B cell (primary cell): ENCODE results near the gene ANAPC5. TPM values are rescaled to one million over a fixed set of nuclear protein-coding genes. Genes with fewer than 3 reads are reported as not detected.

ENCODE experiments used
- ATAC-seq: fragments of 200-7000 bp; cut with Tn5 transposase; one replicate; pipeline ENCODE4 v1.10.0; 2021; ENCODE audit warnings: low read depth, mild to moderate bottlenecking, moderate number of reproducible peaks, moderate library complexity
- CTCF ChIA-PET: fragments of 350-600 bp; sonication (Branson Sonifier 250); formaldehyde crosslinking; loops from one replicate; lab custom pipeline; 2021; ENCODE audit warnings: antibody characterized with exemption, inconsistent platforms; lab: Charles Lee
- POLR2A ChIA-PET: fragments of 350-600 bp; sonication (Branson Sonifier 250); formaldehyde crosslinking; loops from one replicate; lab custom pipeline; 2021; ENCODE audit warnings: antibody characterized with exemption; lab: Charles Lee
- DNase-seq: peaks from one replicate; pipeline ENCODE4 v3.0.0; 2013
- H2AFZ ChIP-seq: 2 replicates; pipeline ENCODE4 v1.6.1; 2012; ENCODE audit warnings: mild to moderate bottlenecking, low read depth, low read length; ENCODE audit not compliant: insufficient read depth, poor library complexity, severe bottlenecking
- H3K27ac ChIP-seq, 2 donors: 1 replicate in 1 of 2; 2 replicates in 1 of 2; pipeline ENCODE4 v1.5.1; 2012 to 2013; ENCODE audit warnings: low read length in 2 of 2, mild to moderate bottlenecking in 2 of 2, moderate library complexity in 1 of 2
- H3K27me3 ChIP-seq, 4 experiments: fragments of 200-600 bp in 1 of 4; sonication (generic) in 1 of 4; replicated peaks in 1 of 4; 1 replicate in 2 of 4; 2 replicates in 2 of 4; pipeline versions ENCODE4 v1.6.1 to v1.7.0; 2013 to 2016; ENCODE audit warnings: low read length in 3 of 4, mild to moderate bottlenecking in 2 of 4, mixed read lengths in 1 of 4, moderate library complexity in 1 of 4; ENCODE audit not compliant: insufficient read depth in 4 of 4, control insufficient read depth in 3 of 4; ENCODE audit errors: control extremely low read depth in 1 of 4
- H3K36me3 ChIP-seq, 2 experiments: replicated peaks in 1 of 2; 1 replicate in 1 of 2; 2 replicates in 1 of 2; pipeline versions ENCODE4 v1.6.1 to v1.7.1; 2013; ENCODE audit warnings: low read length in 1 of 2; ENCODE audit not compliant: insufficient read depth in 2 of 2, control insufficient read depth in 1 of 2; ENCODE audit errors: control extremely low read depth in 1 of 2, extremely low read depth in 1 of 2
- H3K4me1 ChIP-seq, 2 donors: fragments of 200-600 bp in 1 of 2; sonication (generic) in 1 of 2; 1 replicate in 1 of 2; 2 replicates in 1 of 2; pipeline versions ENCODE4 v1.5.1 to v1.6.1; 2013 to 2017; ENCODE audit warnings: low read length in 2 of 2; ENCODE audit not compliant: control insufficient read depth in 2 of 2, insufficient read depth in 2 of 2
- H3K4me2 ChIP-seq: replicated peaks from 2 replicates; pipeline ENCODE3; 2012; ENCODE audit warnings: mild to moderate bottlenecking, low read depth, low read length; ENCODE audit not compliant: poor library complexity, severe bottlenecking
- H3K4me3 ChIP-seq, 5 experiments: fragments of 200-600 bp in 1 of 5; sonication (generic) in 1 of 5; 1 replicate in 3 of 5; 2 replicates in 2 of 5; pipeline versions ENCODE4 v1.5.1 to v1.7.0; 2011 to 2016; ENCODE audit warnings: low read length in 4 of 5, mild to moderate bottlenecking in 4 of 5, low read depth in 2 of 5, control low read depth in 1 of 5, moderate library complexity in 1 of 5; ENCODE audit not compliant: insufficient read depth in 1 of 5; ENCODE audit errors: control extremely low read depth in 1 of 5, extremely low read depth in 1 of 5
- H3K79me2 ChIP-seq: fragments of 200-600 bp; sonication (generic); one replicate; pipeline ENCODE4 v1.6.0; 2016; ENCODE audit warnings: low read length; ENCODE audit not compliant: control insufficient read depth, insufficient read depth
- H3K9ac ChIP-seq: fragments of 200-600 bp; sonication (generic); 2 replicates; pipeline ENCODE4 v1.6.1; 2017; ENCODE audit warnings: mild to moderate bottlenecking, low read length, moderate library complexity
- H3K9me3 ChIP-seq, 3 donors: one replicate each; pipeline versions ENCODE4 v1.6.1 to v1.7.1; 2013; ENCODE audit warnings: low read length in 2 of 3; ENCODE audit not compliant: control insufficient read depth in 2 of 3, insufficient read depth in 1 of 3; ENCODE audit errors: control extremely low read depth in 1 of 3
- H4K20me1 ChIP-seq: 2 replicates; pipeline ENCODE4 v1.6.0; 2012; ENCODE audit warnings: mild to moderate bottlenecking, low read length; ENCODE audit not compliant: insufficient read depth, control insufficient read depth, poor library complexity, severe bottlenecking
- H3K27ac Mint-ChIP-seq: one replicate; pipeline ENCODE4 v1.8.0; 2021; ENCODE audit warnings: mixed read lengths
- H3K27me3 Mint-ChIP-seq: one replicate; pipeline ENCODE4 v1.8.0; 2021; ENCODE audit warnings: mixed read lengths
- H3K4me1 Mint-ChIP-seq: one replicate; pipeline ENCODE4 v1.8.0; 2021; ENCODE audit warnings: mixed read lengths
- H3K4me3 Mint-ChIP-seq: one replicate; pipeline ENCODE4 v1.8.0; 2021; ENCODE audit warnings: mixed read lengths
- H3K9me3 Mint-ChIP-seq: one replicate; pipeline ENCODE4 v1.8.0; 2022; ENCODE audit warnings: mixed read lengths; ENCODE audit not compliant: insufficient read depth
- EZH2 ChIP-seq: IDR thresholded peaks from 2 replicates; pipeline ENCODE4 v1.6.1; 2012; ENCODE audit warnings: borderline replicate concordance, low read depth, mild to moderate bottlenecking, moderate library complexity, low read length; ENCODE audit not compliant: insufficient read depth, poor library complexity, severe bottlenecking
- WGBS: methylation state at CpG from one replicate; pipeline ENCODE4 v1.1.5; 2013; ENCODE audit warnings: missing lambda C conversion rate; ENCODE audit not compliant: insufficient coverage; 5-methylcytosine and 5-hydroxymethylcytosine counted together
- intact Hi-C: fragments of 100-400 bp; cut with micrococcal nuclease; formaldehyde crosslinking; loops from one replicate; pipeline ENCODE4 v1.10.0; 2022
- polyA plus RNA-seq: library from polyadenylated mRNA; depleted of rRNA; stranded (reverse); fragments of >200 nt; gene quantifications from 2 replicates; pipeline ENCODE4 v1.2.3, GENCODE V29; 2012
- total RNA-seq, 2 donors: library from RNA; stranded (reverse); fragments of 120-200 nt in 1 of 2; gene quantifications; 1 replicate in 1 of 2; 2 replicates in 1 of 2; pipeline versions ENCODE4 v1.2.3 to v1.2.4, GENCODE V29; 2013 to 2022
- TF ChIP-seq, protein P1 (sequence below): fragments of 200-600 bp; IDR thresholded peaks from one replicate; pipeline ENCODE4 v1.8.0; 2022; ENCODE audit warnings: antibody characterized with exemption, mild to moderate bottlenecking

ANAPC5 gene
- total and polyA plus RNA-seq, 2 donors (not counting 1 experiment from before 2014, with no cell fraction given): 150 to 171 TPM

DNA sequence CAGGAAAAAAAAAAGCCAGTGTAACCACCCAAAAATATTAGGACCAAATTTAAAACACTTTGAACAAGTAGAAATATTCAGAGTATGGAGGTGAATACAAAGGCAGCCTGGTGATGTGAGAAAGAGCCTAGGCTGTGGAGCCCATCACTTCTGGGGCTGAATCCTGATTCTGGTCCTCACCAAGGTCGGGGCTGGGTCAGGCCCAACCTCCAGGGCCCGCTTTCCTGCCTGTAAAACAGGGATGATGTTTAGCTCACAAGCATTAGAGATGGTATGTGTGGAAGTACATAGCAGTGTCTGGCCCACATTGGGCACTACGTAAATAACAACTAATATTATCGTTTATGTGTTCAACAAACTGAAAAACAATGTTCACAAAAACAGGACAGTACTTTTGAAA, 47.9 kb downstream of the ANAPC5 start:
- H3K4me1 Mint-ChIP-seq: peaks cover 20% of the 10 kb centered on the region
- Histone ChIP-seq H3K9me3 (no peaks in the 10 kb centered on the region), H3K36me3 (peaks cover 6 to 12% of the 10 kb centered on the region in 2 experiments), H2AFZ (no peak overlapping the region), H3K4me1 (peaks cover 9 to 15% of the 10 kb centered on the region in 2 donors), H3K4me2 (no peak overlapping the region), H3K27me3 (no peaks in the 10 kb centered on the region), H3K9ac (no peak overlapping the region), H3K79me2 (no peaks in the 10 kb centered on the region), H3K4me3 (no peak overlapping the region), H3K27ac (no peak overlapping the region), H4K20me1 (no peaks in the 10 kb centered on the region)
- ATAC-seq (no peak), DNase-seq (no peak)
- 93% methylated on average over 3 of the region's 4 CpGs for WGBS
- H3K9me3 Mint-ChIP-seq: no peaks in the 10 kb centered on the region
- ChIA-PET POLR2A (no interaction called here), CTCF (no interaction called here)
- intact Hi-C loops: no loop called here
- TF ChIP-seq, protein P1, sequence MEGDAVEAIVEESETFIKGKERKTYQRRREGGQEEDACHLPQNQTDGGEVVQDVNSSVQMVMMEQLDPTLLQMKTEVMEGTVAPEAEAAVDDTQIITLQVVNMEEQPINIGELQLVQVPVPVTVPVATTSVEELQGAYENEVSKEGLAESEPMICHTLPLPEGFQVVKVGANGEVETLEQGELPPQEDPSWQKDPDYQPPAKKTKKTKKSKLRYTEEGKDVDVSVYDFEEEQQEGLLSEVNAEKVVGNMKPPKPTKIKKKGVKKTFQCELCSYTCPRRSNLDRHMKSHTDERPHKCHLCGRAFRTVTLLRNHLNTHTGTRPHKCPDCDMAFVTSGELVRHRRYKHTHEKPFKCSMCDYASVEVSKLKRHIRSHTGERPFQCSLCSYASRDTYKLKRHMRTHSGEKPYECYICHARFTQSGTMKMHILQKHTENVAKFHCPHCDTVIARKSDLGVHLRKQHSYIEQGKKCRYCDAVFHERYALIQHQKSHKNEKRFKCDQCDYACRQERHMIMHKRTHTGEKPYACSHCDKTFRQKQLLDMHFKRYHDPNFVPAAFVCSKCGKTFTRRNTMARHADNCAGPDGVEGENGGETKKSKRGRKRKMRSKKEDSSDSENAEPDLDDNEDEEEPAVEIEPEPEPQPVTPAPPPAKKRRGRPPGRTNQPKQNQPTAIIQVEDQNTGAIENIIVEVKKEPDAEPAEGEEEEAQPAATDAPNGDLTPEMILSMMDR: no peak
- no peak overlapping the region for H3K4me3 Mint-ChIP-seq
- no peaks in the 10 kb centered on the region for H3K27me3 Mint-ChIP-seq
- H3K27ac Mint-ChIP-seq: no peak overlapping the region

DNA sequence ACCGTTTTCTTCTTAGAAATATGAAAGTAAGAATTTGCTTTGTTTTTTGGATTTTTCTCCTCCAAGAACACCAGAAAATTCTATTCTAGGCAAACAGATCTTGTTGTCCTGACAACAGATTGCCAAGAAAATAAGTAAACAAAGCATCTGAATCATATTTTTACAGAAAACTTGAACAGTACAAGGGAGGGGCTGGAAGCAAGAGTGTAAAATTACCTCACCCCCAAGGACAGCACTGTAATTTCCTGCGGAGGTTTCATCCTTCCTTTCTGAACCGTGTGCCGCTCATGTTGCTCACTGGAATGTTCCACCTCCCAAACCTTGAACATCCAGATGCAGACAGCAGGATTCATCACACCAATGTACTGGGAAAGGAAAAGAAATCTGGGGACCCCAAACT, 50.3 kb downstream of the ANAPC5 start:
- intact Hi-C loops: no loop called here
- no CpG with 5 or more reads among the region's 4 CpGs for WGBS
- no peak for TF ChIP-seq EZH2
- TF ChIP-seq, protein P1: no peak
- H3K79me2 ChIP-seq: peaks cover 5% of the 10 kb centered on the region
- no peaks in the 10 kb centered on the region for H4K20me1 ChIP-seq
- CTCF ChIA-PET: no interaction called here
- no peak overlapping the region for H3K4me2 ChIP-seq
- no peaks in the 10 kb centered on the region for H3K27me3 Mint-ChIP-seq
- H3K4me1 Mint-ChIP-seq: peaks cover 26% of the 10 kb centered on the region
- no peaks in the 10 kb centered on the region for H3K36me3 ChIP-seq
- ATAC-seq (no peak), DNase-seq (no peak)
- POLR2A ChIA-PET: no interaction called here
- H3K4me1 ChIP-seq: peaks cover 15 to 25% of the 10 kb centered on the region in 2 donors
- no peak overlapping the region for H2AFZ ChIP-seq
- no peak overlapping the region for H3K4me3 Mint-ChIP-seq
- H3K9ac ChIP-seq: no peak overlapping the region
- H3K9me3 ChIP-seq: no peaks in the 10 kb centered on the region
- no peak overlapping the region for H3K27ac Mint-ChIP-seq
- H3K27ac ChIP-seq: no peak overlapping the region
- H3K27me3 ChIP-seq: no peaks in the 10 kb centered on the region
- no peaks in the 10 kb centered on the region for H3K9me3 Mint-ChIP-seq
- no peak overlapping the region for H3K4me3 ChIP-seq
